AG09309 (cell line): Measurements from ENCODE around the gene C17orf113.

Experiments used
- DNase-seq: peaks from one replicate; pipeline ENCODE4 v3.0.0-alpha.2; 2010; ENCODE audit warnings: low read depth
- H3K4me3 ChIP-seq: 2 replicates; pipeline ENCODE4 v1.5.1; 2011; ENCODE audit warnings: mild to moderate bottlenecking, low read depth, low read length, moderate library complexity; ENCODE audit not compliant: control insufficient read depth
- CTCF ChIP-seq: IDR thresholded peaks from 2 replicates; pipeline ENCODE4 v1.5.1; 2011; ENCODE audit warnings: mild to moderate bottlenecking, low read depth, low read length, inconsistent platforms; ENCODE audit not compliant: insufficient read depth, control insufficient read depth; ENCODE audit errors: missing control alignments

The C17orf113 gene

DNA sequence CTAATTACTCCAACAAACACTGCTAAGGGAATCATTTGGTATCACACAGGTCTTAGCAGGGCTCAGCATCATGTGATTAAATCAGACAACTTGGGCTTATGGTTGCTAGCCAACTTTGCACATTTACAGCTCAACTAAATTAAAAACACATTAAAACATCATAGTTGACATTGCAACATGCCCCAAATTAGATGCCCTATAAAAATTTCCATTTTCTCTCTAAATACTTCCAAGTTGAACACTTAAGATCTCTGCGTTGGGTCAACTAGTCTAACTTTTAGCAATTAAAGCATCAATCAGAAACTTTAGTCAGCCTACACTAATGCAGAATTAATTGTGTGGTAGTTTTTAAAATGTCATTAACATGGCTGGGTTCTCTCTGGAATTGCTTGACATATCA lies 45.2 kb downstream of the C17orf113 start:
- no peak for TF ChIP-seq CTCF
- DNase-seq, result no peak
- no peak overlapping the region for H3K4me3 ChIP-seq

- DNase-seq, result no peak
- TF ChIP-seq CTCF, result no peak
- H3K4me3 ChIP-seq, result no peak overlapping the region
Measured at GRCh38 chr17:42002792-42003301, 47.6 kb downstream of the C17orf113 start.

GRCh38 chr17:42002175-42002791 lies 48.1 kb downstream of the C17orf113 start:
- no peak for DNase-seq
- no peak overlapping the region for H3K4me3 ChIP-seq
- TF ChIP-seq CTCF, result no peak

GRCh38 chr17:42001729-42002128 lies 48.7 kb downstream of the C17orf113 start:
- no peak overlapping the region for H3K4me3 ChIP-seq
- no peak for DNase-seq
- no peak for TF ChIP-seq CTCF

DNA sequence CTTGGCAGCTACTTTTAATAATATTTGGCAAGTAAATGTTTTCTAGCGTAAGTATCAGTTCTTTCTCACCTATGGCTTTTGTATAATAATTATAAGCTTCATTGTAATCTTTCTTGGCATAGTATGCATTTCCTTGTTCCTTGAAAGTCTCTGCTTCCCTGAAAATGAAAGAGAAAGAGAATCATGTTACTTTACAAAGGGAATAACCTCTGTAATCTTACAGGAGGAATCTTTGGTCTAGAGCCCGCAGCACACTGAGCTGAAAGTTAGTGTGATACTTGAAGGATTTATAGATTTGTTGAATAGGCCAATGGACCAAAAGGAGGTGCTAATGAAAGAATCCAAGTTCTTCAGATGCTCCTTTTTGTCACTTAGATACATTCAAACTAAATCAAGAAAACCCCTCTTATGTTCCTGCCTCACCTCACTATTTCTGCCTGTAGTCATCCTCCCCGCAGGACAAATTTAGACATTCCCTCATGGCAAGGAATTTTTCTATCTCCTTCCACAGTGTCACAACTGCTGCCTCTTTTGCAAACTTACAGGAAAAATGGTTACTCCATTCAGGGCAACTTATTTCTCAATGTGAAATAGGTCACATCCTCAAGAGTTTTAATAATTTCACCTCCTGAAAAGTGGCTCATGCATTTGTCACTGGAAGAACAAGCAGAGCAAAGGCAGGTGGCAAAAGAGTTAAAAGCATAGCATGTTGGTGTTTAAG lies 49.8 kb downstream of the C17orf113 start:
- DNase-seq, result no peak
- no peak overlapping the region for H3K4me3 ChIP-seq
- no peak for TF ChIP-seq CTCF

DNA sequence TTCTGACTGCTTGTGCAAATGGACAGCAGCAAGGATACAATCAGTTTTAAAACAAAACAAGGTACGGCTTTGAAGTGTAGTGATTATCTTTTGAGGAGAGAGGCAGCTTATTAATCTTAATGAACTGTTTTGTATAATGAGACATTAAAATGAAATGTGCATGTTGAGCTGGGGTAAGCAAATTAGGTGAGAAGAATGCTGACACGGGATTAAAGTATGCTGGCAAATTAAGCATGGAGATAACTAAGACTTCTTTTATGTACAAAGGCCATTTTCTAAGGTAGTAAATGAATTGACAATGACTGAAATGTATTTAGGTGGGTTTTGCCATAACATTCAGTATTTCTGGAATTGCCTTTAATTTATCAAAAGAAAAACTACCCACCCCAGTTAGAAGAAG lies 51.9 kb downstream of the C17orf113 start:
- TF ChIP-seq CTCF, result no peak

More for the DNA sequence above, 51.9 kb downstream of the C17orf113 start:
- no peak for DNase-seq
- H3K4me3 ChIP-seq, result no peak overlapping the region
